ENCODE data around the gene RNU1-4. TPM values are rescaled to one million over a fixed set of nuclear protein-coding genes. Genes with fewer than 3 reads are reported as not detected.
A peak's percentile ranks its signal among the peaks of the same experiment; 100 is the strongest.
"Not testable (repeated sequence)": the region's sequence is repeated elsewhere in the genome, so short reads cannot be mapped to it uniquely, and the experiment has no call there.

Gene RNU1-4
- total RNA-seq, 2 donors from 2014 or later, result 2,483 to 3,611 TPM

- not testable (repeated sequence) for H3K4me3 ChIP-seq (ENCODE audit: low read length); H3K9me3 Mint-ChIP-seq; H3K9ac ChIP-seq (ENCODE audit: extremely low read depth, low read length, poor library complexity, severe bottlenecking); H3K27ac ChIP-seq (ENCODE audit: low read depth, low read length); H3K27me3 ChIP-seq (ENCODE audit: control insufficient read depth, insufficient read depth, low read length, poor library complexity, severe bottlenecking); H3K27ac Mint-ChIP-seq; H3K36me3 Mint-ChIP-seq (ENCODE audit: low read depth); H3K4me3 Mint-ChIP-seq; H3K36me3 ChIP-seq (ENCODE audit: control insufficient read depth, insufficient read depth, low read length); H3K4me1 ChIP-seq (ENCODE audit: control insufficient read depth, insufficient read depth, low read length); H3K4me1 Mint-ChIP-seq; H3K9me3 ChIP-seq (ENCODE audit: control insufficient read depth, low read length)
- WGBS, 2 experiments (ENCODE audit: insufficient coverage in 1 of 2, insufficient read length in 1 of 2), result 87 to 100% methylated on average over 1 to 6 of the region's 14 CpGs
- H3K27me3 Mint-ChIP-seq (ENCODE audit: insufficient read depth), result peaks cover 19% of the 10 kb centered on the region
- DNase-seq, result peak; percentile 26
These were observed 34.5 kb downstream of the RNU1-4 start for GRCh38 chr1:16774773-16775172.

- H3K9me3 Mint-ChIP-seq; H3K9me3 ChIP-seq (ENCODE audit: control insufficient read depth, low read length); H3K9ac ChIP-seq (ENCODE audit: extremely low read depth, low read length, poor library complexity, severe bottlenecking); H3K27ac Mint-ChIP-seq; H3K27me3 ChIP-seq (ENCODE audit: control insufficient read depth, insufficient read depth, low read length, poor library complexity, severe bottlenecking); H3K4me3 Mint-ChIP-seq; H3K4me1 Mint-ChIP-seq; H3K36me3 ChIP-seq (ENCODE audit: control insufficient read depth, insufficient read depth, low read length); H3K27ac ChIP-seq (ENCODE audit: low read depth, low read length); H3K4me3 ChIP-seq (ENCODE audit: low read length); H3K4me1 ChIP-seq (ENCODE audit: control insufficient read depth, insufficient read depth, low read length); H3K36me3 Mint-ChIP-seq (ENCODE audit: low read depth): not testable (repeated sequence)
- WGBS, 2 experiments (ENCODE audit: insufficient coverage in 1 of 2, insufficient read length in 1 of 2), result 97% methylated on average over 4 of the region's 8 CpGs; no CpG with 5 or more reads in 1 of the 2 experiments
- H3K27me3 Mint-ChIP-seq (ENCODE audit: insufficient read depth), result peaks cover 22% of the 10 kb centered on the region
- peak; percentile 23 for DNase-seq
These were observed 35.0 kb downstream of the RNU1-4 start for GRCh38 chr1:16775290-16775689.

- H3K27ac Mint-ChIP-seq; H3K4me3 Mint-ChIP-seq; H3K4me1 ChIP-seq (ENCODE audit: control insufficient read depth, insufficient read depth, low read length); H3K36me3 Mint-ChIP-seq (ENCODE audit: low read depth); H3K27ac ChIP-seq (ENCODE audit: low read depth, low read length); H3K9me3 Mint-ChIP-seq; H3K36me3 ChIP-seq (ENCODE audit: control insufficient read depth, insufficient read depth, low read length); H3K4me3 ChIP-seq (ENCODE audit: low read length); H3K9me3 ChIP-seq (ENCODE audit: control insufficient read depth, low read length); H3K9ac ChIP-seq (ENCODE audit: extremely low read depth, low read length, poor library complexity, severe bottlenecking); H3K4me1 Mint-ChIP-seq: not testable (repeated sequence)
- peak; percentile 12 for DNase-seq
- WGBS, 2 experiments (ENCODE audit: insufficient coverage in 1 of 2, insufficient read length in 1 of 2), result 93% methylated on average over 2 of the region's 8 CpGs; no CpG with 5 or more reads in 1 of the 2 experiments
- H3K27me3 Mint-ChIP-seq (ENCODE audit: insufficient read depth), result peaks cover 24% of the 10 kb centered on the region
- peaks cover 14% of the 10 kb centered on the region for H3K27me3 ChIP-seq (ENCODE audit: control insufficient read depth, insufficient read depth, low read length, poor library complexity, severe bottlenecking)
These were observed 35.9 kb downstream of the RNU1-4 start for GRCh38 chr1:16776248-16776647.

- H3K4me3 Mint-ChIP-seq; H3K27ac ChIP-seq (ENCODE audit: low read depth, low read length); H3K9ac ChIP-seq (ENCODE audit: extremely low read depth, low read length, poor library complexity, severe bottlenecking); H3K4me1 Mint-ChIP-seq; H3K4me1 ChIP-seq (ENCODE audit: control insufficient read depth, insufficient read depth, low read length); H3K9me3 Mint-ChIP-seq; H3K27ac Mint-ChIP-seq; H3K36me3 Mint-ChIP-seq (ENCODE audit: low read depth); H3K36me3 ChIP-seq (ENCODE audit: control insufficient read depth, insufficient read depth, low read length); H3K4me3 ChIP-seq (ENCODE audit: low read length); H3K9me3 ChIP-seq (ENCODE audit: control insufficient read depth, low read length): not testable (repeated sequence)
- peak; percentile 24 for DNase-seq
- H3K27me3 Mint-ChIP-seq (ENCODE audit: insufficient read depth), result peaks cover 26% of the 10 kb centered on the region
- 71 to 89% methylated on average over 1 to 5 of the region's 5 CpGs for WGBS, 2 experiments (ENCODE audit: insufficient coverage in 1 of 2, insufficient read length in 1 of 2)
- H3K27me3 ChIP-seq (ENCODE audit: control insufficient read depth, insufficient read depth, low read length, poor library complexity, severe bottlenecking), result peaks cover 19% of the 10 kb centered on the region
These were observed 36.5 kb downstream of the RNU1-4 start for GRCh38 chr1:16776835-16777234.

GRCh38 chr1:16777821-16778220 lies 37.5 kb downstream of the RNU1-4 start:
- 92 to 93% methylated on average over 3 to 4 of the region's 4 CpGs for WGBS, 2 experiments (ENCODE audit: insufficient coverage in 1 of 2, insufficient read length in 1 of 2)
- peak; percentile 30 for DNase-seq
- not testable (repeated sequence) for H3K36me3 Mint-ChIP-seq (ENCODE audit: low read depth); H3K27ac Mint-ChIP-seq; H3K4me1 ChIP-seq (ENCODE audit: control insufficient read depth, insufficient read depth, low read length); H3K36me3 ChIP-seq (ENCODE audit: control insufficient read depth, insufficient read depth, low read length); H3K9me3 Mint-ChIP-seq; H3K4me1 Mint-ChIP-seq; H3K9me3 ChIP-seq (ENCODE audit: control insufficient read depth, low read length); H3K9ac ChIP-seq (ENCODE audit: extremely low read depth, low read length, poor library complexity, severe bottlenecking); H3K4me3 Mint-ChIP-seq; H3K4me3 ChIP-seq (ENCODE audit: low read length); H3K27ac ChIP-seq (ENCODE audit: low read depth, low read length)
- H3K27me3 Mint-ChIP-seq (ENCODE audit: insufficient read depth), result peaks cover 29% of the 10 kb centered on the region
- H3K27me3 ChIP-seq (ENCODE audit: control insufficient read depth, insufficient read depth, low read length, poor library complexity, severe bottlenecking), result peaks cover 26% of the 10 kb centered on the region

- peak; percentile 23 for DNase-seq
These were observed 39.2 kb downstream of the RNU1-4 start for GRCh38 chr1:16779525-16779924.

GRCh38 chr1:16781033-16781432 lies 40.7 kb downstream of the RNU1-4 start:
- H3K27ac Mint-ChIP-seq; H3K4me3 Mint-ChIP-seq; DNase-seq; H3K27ac ChIP-seq (ENCODE audit: low read depth, low read length); H3K9me3 Mint-ChIP-seq; H3K36me3 Mint-ChIP-seq (ENCODE audit: low read depth); H3K9ac ChIP-seq (ENCODE audit: extremely low read depth, low read length, poor library complexity, severe bottlenecking); H3K4me1 ChIP-seq (ENCODE audit: control insufficient read depth, insufficient read depth, low read length); H3K36me3 ChIP-seq (ENCODE audit: control insufficient read depth, insufficient read depth, low read length); H3K9me3 ChIP-seq (ENCODE audit: control insufficient read depth, low read length); H3K4me3 ChIP-seq (ENCODE audit: low read length); H3K4me1 Mint-ChIP-seq: not testable (repeated sequence)
- H3K27me3 Mint-ChIP-seq (ENCODE audit: insufficient read depth), result peaks cover 27% of the 10 kb centered on the region
- H3K27me3 ChIP-seq (ENCODE audit: control insufficient read depth, insufficient read depth, low read length, poor library complexity, severe bottlenecking), result peaks cover 26% of the 10 kb centered on the region
- WGBS, 2 experiments (ENCODE audit: insufficient coverage in 1 of 2, insufficient read length in 1 of 2), result no CpG with 5 or more reads among the region's 2 CpGs

More at GRCh38 chr1:16779525-16779924, 39.2 kb downstream of the RNU1-4 start:
- WGBS, 2 experiments (ENCODE audit: insufficient coverage in 1 of 2, insufficient read length in 1 of 2), result 84 to 86% methylated on average over 5 of the region's 5 CpGs
- H3K36me3 Mint-ChIP-seq (ENCODE audit: low read depth); H3K4me3 ChIP-seq (ENCODE audit: low read length); H3K4me3 Mint-ChIP-seq; H3K9ac ChIP-seq (ENCODE audit: extremely low read depth, low read length, poor library complexity, severe bottlenecking); H3K4me1 Mint-ChIP-seq; H3K27ac ChIP-seq (ENCODE audit: low read depth, low read length); H3K9me3 ChIP-seq (ENCODE audit: control insufficient read depth, low read length); H3K36me3 ChIP-seq (ENCODE audit: control insufficient read depth, insufficient read depth, low read length); H3K4me1 ChIP-seq (ENCODE audit: control insufficient read depth, insufficient read depth, low read length); H3K9me3 Mint-ChIP-seq; H3K27ac Mint-ChIP-seq: not testable (repeated sequence)
- H3K27me3 ChIP-seq (ENCODE audit: control insufficient read depth, insufficient read depth, low read length, poor library complexity, severe bottlenecking), result peaks cover 26% of the 10 kb centered on the region
- H3K27me3 Mint-ChIP-seq (ENCODE audit: insufficient read depth), result peaks cover 27% of the 10 kb centered on the region
